GM12878 (cell line): ENCODE results near the gene DDR2. TPM values are rescaled to one million over a fixed set of nuclear protein-coding genes. Genes with fewer than 3 reads are reported as not detected.

Experiments used
- ATAC-seq: fragments of 200-7000 bp; cut with Tn5 transposase; 3 replicates; pipeline ENCODE4 v1.9.1; 2020; ENCODE audit warnings: mild to moderate bottlenecking, moderate library complexity
- BruUV-seq: library from RNA; stranded (reverse); fragments of 400-500 nt; replicated peaks from 2 replicates; lab custom pipeline; 2021; lab: Mats Ljungman, UMichigan
- CTCF ChIA-PET: fragments of 300-600 bp; sonication (Branson Sonifier 250); formaldehyde crosslinking; extraction: SDS; loops from one replicate; lab custom pipeline; 2021; ENCODE audit warnings: inconsistent platforms; lab: Yijun Ruan, JAX
- POLR2A ChIA-PET: fragments of 350-600 bp; formaldehyde crosslinking; extraction: SDS; loops from one replicate; lab custom pipeline; 2021; ENCODE audit warnings: inconsistent platforms; lab: Charles Lee
- RAD21 ChIA-PET: fragments of 300-600 bp; sonication (Branson Sonifier 250); formaldehyde crosslinking; loops from one replicate; lab custom pipeline; 2023; ENCODE audit warnings: antibody characterized with exemption; ENCODE audit not compliant: unreplicated experiment; lab: Charles Lee
- SMC1A ChIA-PET: fragments of 300-600 bp; sonication (Branson Sonifier 250); formaldehyde crosslinking; loops from one replicate; lab custom pipeline; 2023; ENCODE audit not compliant: unreplicated experiment, uncharacterized antibody; lab: Charles Lee
- DNase-seq: peaks from one replicate; pipeline ENCODE4 v3.0.0-alpha.2; 2011; ENCODE audit warnings: low read depth, low spot score
- FAIRE-seq: peaks from 3 replicates; lab custom pipeline; 2011; peaks lifted over from hg19 to GRCh38; lab: Jason Lieb, UNC
- H2AFZ ChIP-seq: 2 replicates; pipeline ENCODE4 v1.6.0; 2011; ENCODE audit warnings: low read depth, low read length, control low read depth; ENCODE audit not compliant: control insufficient read depth
- H3K27ac ChIP-seq: 2 replicates; pipeline ENCODE4 v1.5.1; 2011; ENCODE audit warnings: control low read depth; ENCODE audit not compliant: control insufficient read depth, insufficient read depth
- H3K27me3 ChIP-seq, 2 experiments: replicated peaks in 1 of 2; 2 replicates each; pipeline versions ENCODE4 v1.6.0 to v1.6.1; 2011; ENCODE audit warnings: low read length in 1 of 2; ENCODE audit not compliant: control insufficient read depth in 2 of 2, insufficient read depth in 2 of 2
- H3K36me3 ChIP-seq, 2 experiments: 2 replicates each; pipeline ENCODE4 v1.5.1; 2011; ENCODE audit warnings: low read length in 1 of 2; ENCODE audit not compliant: control insufficient read depth in 2 of 2, insufficient read depth in 2 of 2
- H3K4me1 ChIP-seq: 2 replicates; pipeline ENCODE4 v1.6.1; 2011; ENCODE audit warnings: mild to moderate bottlenecking, low read length, moderate library complexity, mixed read lengths; ENCODE audit not compliant: control insufficient read depth, insufficient read depth
- H3K4me2 ChIP-seq: 2 replicates; pipeline ENCODE4 v1.6.0; 2011; ENCODE audit warnings: control low read depth; ENCODE audit not compliant: control insufficient read depth, insufficient read depth
- H3K4me3 ChIP-seq: fragments of 200-600 bp; sonication (generic); 2 replicates; pipeline ENCODE4 v1.5.1; 2016
- H3K79me2 ChIP-seq: 2 replicates; pipeline ENCODE4 v1.6.0; 2011; ENCODE audit warnings: low read length; ENCODE audit not compliant: control insufficient read depth, insufficient read depth
- H3K9ac ChIP-seq: 2 replicates; pipeline ENCODE4 v1.8.0; 2011; ENCODE audit warnings: low read length, control low read depth, mixed read lengths; ENCODE audit not compliant: control insufficient read depth, insufficient read depth
- H3K9me3 ChIP-seq: replicated peaks from 3 replicates; pipeline ENCODE4 v1.5.1; 2011; ENCODE audit warnings: mild to moderate bottlenecking, low read length; ENCODE audit not compliant: control insufficient read depth, insufficient read depth
- H4K20me1 ChIP-seq: 2 replicates; pipeline ENCODE4 v1.6.0; 2011; ENCODE audit not compliant: control insufficient read depth, insufficient read depth
- NFYA ChIP-seq: IDR thresholded peaks from 2 replicates; pipeline ENCODE4 v1.6.1; 2011; ENCODE audit warnings: low read depth, mild to moderate bottlenecking, low read length, improper control_type of control experiment, borderline replicate concordance
- PAX8 ChIP-seq: fragments of 450-650 bp; IDR thresholded peaks from 2 replicates; pipeline ENCODE4 v1.6.1; 2017; ENCODE audit warnings: mild to moderate bottlenecking, moderate library complexity
- POLR2A ChIP-seq: IDR thresholded peaks from 2 replicates; pipeline ENCODE4 v1.6.1; 2011; ENCODE audit warnings: low read depth, mild to moderate bottlenecking, low read length
- RAD21 ChIP-seq: IDR thresholded peaks from 2 replicates; pipeline ENCODE4 v1.6.1; 2011; ENCODE audit warnings: mild to moderate bottlenecking, low read depth, low read length, moderate library complexity; ENCODE audit not compliant: insufficient read depth
- RUNX3 ChIP-seq: IDR thresholded peaks from 2 replicates; pipeline ENCODE4 v1.6.1; 2012; ENCODE audit warnings: low read length, inconsistent platforms
- SIN3A ChIP-seq: IDR thresholded peaks from 2 replicates; pipeline ENCODE4 v1.6.1; 2012; ENCODE audit warnings: low read depth, low read length, improper control_type of control experiment
- SP1 ChIP-seq: IDR thresholded peaks from one replicate; pipeline ENCODE4 v1.6.1; 2011; ENCODE audit warnings: low read depth, low read length
- SREBF2 ChIP-seq: IDR thresholded peaks from 2 replicates; pipeline ENCODE4 v1.6.1; 2012; ENCODE audit warnings: mild to moderate bottlenecking, low read length
- SUZ12 ChIP-seq: fragments of 200-600 bp; sonication (generic); IDR thresholded peaks from one replicate; pipeline ENCODE4 v1.6.1; 2018; ENCODE audit warnings: antibody characterized with exemption, mild to moderate bottlenecking; ENCODE audit not compliant: unreplicated experiment
- WRNIP1 ChIP-seq: IDR thresholded peaks from 2 replicates; pipeline ENCODE4 v1.6.1; 2011; ENCODE audit warnings: low read depth, low read length, improper control_type of control experiment, borderline replicate concordance
- YBX1 ChIP-seq: fragments of 450-650 bp; IDR thresholded peaks from 2 replicates; pipeline ENCODE4 v1.6.1; 2016; ENCODE audit warnings: antibody characterized with exemption
- WGBS: methylation state at CpG from one replicate; pipeline ENCODE4 v1.1.6; 2016; ENCODE audit warnings: low lambda C conversion rate; ENCODE audit not compliant: insufficient replicate concordance, insufficient coverage; ENCODE audit errors: missing lambda C conversion rate; 5-methylcytosine and 5-hydroxymethylcytosine counted together
- in situ Hi-C: fragments of 300-500 bp; cut with MboI; formaldehyde crosslinking; loops from 9 replicates; pipeline ENCODE4 v1.14.3; 2018; ENCODE audit warnings: mixed read lengths
- intact Hi-C: fragments of 100-400 bp; cut with micrococcal nuclease; formaldehyde crosslinking; loops from one replicate; pipeline ENCODE4 v1.14.2; 2022; ENCODE audit not compliant: unreplicated experiment
- polyA plus RNA-seq, 11 experiments: library from polyadenylated mRNA; depleted of rRNA in 4 of 11; unstranded in 6 of 11; stranded (reverse) in 5 of 11; fragments of >200 nt; fragmentation: Nextera tagmentation in 4 of 11; fragmentation: Illumina TruSeq in 1 of 11; extraction: Ambion mirVana in 4 of 11; extraction: Trizol in 1 of 11; gene quantifications; 1 replicate in 1 of 11; 2 replicates in 10 of 11; pipeline versions ENCODE4 v1.2.1 to v1.2.3, GENCODE V29; 2011 to 2016; ENCODE audit warnings: inconsistent platforms in 2 of 11, missing spikeins in 2 of 11, low read depth in 1 of 11
- total RNA-seq, 4 experiments: library from RNA; depleted of rRNA in 3 of 4; stranded (reverse); fragments of >200 nt in 3 of 4; fragmentation: Illumina TruSeq in 1 of 4; extraction: Trizol in 1 of 4; gene quantifications; 2 replicates each; pipeline versions ENCODE4 v1.2.1 to v1.2.3, GENCODE V29; 2013 to 2021
- TF ChIP-seq, protein P1 (sequence below): IDR thresholded peaks from 2 replicates; pipeline ENCODE4 v1.6.1; 2012; ENCODE audit warnings: mild to moderate bottlenecking, low read depth, low read length
- TF ChIP-seq, protein P2 (sequence below): IDR thresholded peaks from 2 replicates; pipeline ENCODE4 v1.6.1; 2012; ENCODE audit warnings: low read depth, low read length, improper control_type of control experiment
- TF ChIP-seq, protein P3 (sequence below): fragments of 450-650 bp; IDR thresholded peaks from 2 replicates; pipeline ENCODE4 v1.6.1; 2014; ENCODE audit warnings: mild to moderate bottlenecking
- TF ChIP-seq, protein P4 (sequence below), 3 experiments: IDR thresholded peaks in 2 of 3; conservative IDR thresholded peaks in 1 of 3; 2 replicates each; pipeline ENCODE4 v1.5.1; 2011; ENCODE audit warnings: low read depth in 3 of 3, low read length in 3 of 3, mild to moderate bottlenecking in 3 of 3, control low read depth in 2 of 3, moderate library complexity in 2 of 3, inconsistent platforms in 1 of 3, mixed read lengths in 1 of 3; ENCODE audit not compliant: control insufficient read depth in 2 of 3, insufficient read depth in 1 of 3; ENCODE audit errors: extremely low read depth in 1 of 3

DDR2 gene
- total and polyA plus RNA-seq, 10 of the 15 experiments (the other 5 are each of a cell fraction or from before 2014, with no cell fraction given) = 1.9 to 8.8 (median 5.5) TPM

DNA sequence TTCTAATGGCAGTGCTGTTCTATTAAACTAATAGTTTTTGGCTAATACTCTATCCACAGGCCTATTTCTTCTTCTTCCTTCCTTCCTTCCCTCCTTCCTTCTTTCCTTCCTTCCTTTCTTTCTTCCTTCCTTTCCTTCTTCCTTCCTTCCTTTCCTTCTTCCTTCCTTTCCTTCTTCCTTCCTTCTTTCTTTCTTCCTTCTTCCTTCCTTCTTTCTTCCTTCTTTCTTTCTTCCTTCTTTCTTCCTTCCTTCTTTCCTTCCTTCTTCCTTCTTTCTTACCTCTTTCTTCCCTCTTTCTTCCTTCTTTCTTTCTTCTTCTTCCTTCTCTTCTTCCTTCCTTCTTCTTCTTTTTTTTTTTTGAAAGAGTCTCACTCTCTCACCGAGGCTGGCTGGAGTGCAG is 197.0 kb downstream of the DDR2 start (continued):
- TF ChIP-seq, protein P1, sequence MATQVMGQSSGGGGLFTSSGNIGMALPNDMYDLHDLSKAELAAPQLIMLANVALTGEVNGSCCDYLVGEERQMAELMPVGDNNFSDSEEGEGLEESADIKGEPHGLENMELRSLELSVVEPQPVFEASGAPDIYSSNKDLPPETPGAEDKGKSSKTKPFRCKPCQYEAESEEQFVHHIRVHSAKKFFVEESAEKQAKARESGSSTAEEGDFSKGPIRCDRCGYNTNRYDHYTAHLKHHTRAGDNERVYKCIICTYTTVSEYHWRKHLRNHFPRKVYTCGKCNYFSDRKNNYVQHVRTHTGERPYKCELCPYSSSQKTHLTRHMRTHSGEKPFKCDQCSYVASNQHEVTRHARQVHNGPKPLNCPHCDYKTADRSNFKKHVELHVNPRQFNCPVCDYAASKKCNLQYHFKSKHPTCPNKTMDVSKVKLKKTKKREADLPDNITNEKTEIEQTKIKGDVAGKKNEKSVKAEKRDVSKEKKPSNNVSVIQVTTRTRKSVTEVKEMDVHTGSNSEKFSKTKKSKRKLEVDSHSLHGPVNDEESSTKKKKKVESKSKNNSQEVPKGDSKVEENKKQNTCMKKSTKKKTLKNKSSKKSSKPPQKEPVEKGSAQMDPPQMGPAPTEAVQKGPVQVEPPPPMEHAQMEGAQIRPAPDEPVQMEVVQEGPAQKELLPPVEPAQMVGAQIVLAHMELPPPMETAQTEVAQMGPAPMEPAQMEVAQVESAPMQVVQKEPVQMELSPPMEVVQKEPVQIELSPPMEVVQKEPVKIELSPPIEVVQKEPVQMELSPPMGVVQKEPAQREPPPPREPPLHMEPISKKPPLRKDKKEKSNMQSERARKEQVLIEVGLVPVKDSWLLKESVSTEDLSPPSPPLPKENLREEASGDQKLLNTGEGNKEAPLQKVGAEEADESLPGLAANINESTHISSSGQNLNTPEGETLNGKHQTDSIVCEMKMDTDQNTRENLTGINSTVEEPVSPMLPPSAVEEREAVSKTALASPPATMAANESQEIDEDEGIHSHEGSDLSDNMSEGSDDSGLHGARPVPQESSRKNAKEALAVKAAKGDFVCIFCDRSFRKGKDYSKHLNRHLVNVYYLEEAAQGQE = no peak

DNA sequence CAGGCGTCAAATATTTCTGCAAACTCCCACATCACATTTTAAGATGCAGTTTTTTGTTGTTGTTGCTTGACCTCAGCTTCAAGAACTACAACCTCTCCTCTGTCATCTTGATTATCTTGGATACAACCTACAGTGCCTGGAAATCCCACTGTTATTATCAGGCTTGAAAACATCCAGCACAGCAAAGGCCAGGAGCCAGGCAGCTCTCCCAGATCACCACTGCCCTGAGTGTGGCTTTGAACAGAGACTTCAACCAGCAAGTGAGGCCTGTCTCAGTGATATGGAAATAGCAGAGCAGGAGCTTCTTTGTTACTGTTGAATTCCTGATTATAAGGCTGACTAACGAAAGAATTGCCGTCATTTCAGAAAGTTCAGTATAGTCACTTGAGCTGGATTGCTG is 200.2 kb downstream of the DDR2 start:
- WGBS = 94% methylated on average over 3 of the region's 3 CpGs
- no peak overlapping the region for H3K4me3 ChIP-seq
- no peaks in the 10 kb centered on the region for H3K36me3 ChIP-seq
- H3K27ac ChIP-seq = no peak overlapping the region
- RAD21 ChIA-PET = no interaction called here
- SMC1A ChIA-PET = interaction anchor here (1.1 to 1.3 kb wide), 2 partner anchors 47 to 82 kb away, joined by 3 read pairs; no protein-coding TSS in a partner anchor
- H3K4me2 ChIP-seq = no peak overlapping the region
- ATAC-seq (no peak), FAIRE-seq (no peak), DNase-seq (no peak)
- in situ Hi-C loops = no loop called here
- intact Hi-C loops = no loop called here
- CTCF ChIA-PET = no interaction called here
- no peaks in the 10 kb centered on the region for H3K79me2 ChIP-seq
- no peak overlapping the region for H3K9ac ChIP-seq
- no TSS peak for BruUV-seq
- peaks cover 10% of the 10 kb centered on the region for H3K9me3 ChIP-seq
- peaks cover 20% of the 10 kb centered on the region for H3K4me1 ChIP-seq
- H3K27me3 ChIP-seq = no peaks in the 10 kb centered on the region
- POLR2A ChIA-PET = no interaction called here
- no peaks in the 10 kb centered on the region for H4K20me1 ChIP-seq
- no peak overlapping the region for H2AFZ ChIP-seq
- TF ChIP-seq PAX8 = no peak
- TF ChIP-seq, protein P2, sequence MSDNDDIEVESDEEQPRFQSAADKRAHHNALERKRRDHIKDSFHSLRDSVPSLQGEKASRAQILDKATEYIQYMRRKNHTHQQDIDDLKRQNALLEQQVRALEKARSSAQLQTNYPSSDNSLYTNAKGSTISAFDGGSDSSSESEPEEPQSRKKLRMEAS = no peak
- TF ChIP-seq SIN3A = no peak
- TF ChIP-seq NFYA = no peak
- no peak for TF ChIP-seq RUNX3
- no peak for TF ChIP-seq RAD21
- TF ChIP-seq SUZ12 = no peak
- TF ChIP-seq SP1 = no peak
- TF ChIP-seq YBX1 = no peak
- no peak for TF ChIP-seq WRNIP1
- TF ChIP-seq POLR2A = no peak
- TF ChIP-seq, protein P3, sequence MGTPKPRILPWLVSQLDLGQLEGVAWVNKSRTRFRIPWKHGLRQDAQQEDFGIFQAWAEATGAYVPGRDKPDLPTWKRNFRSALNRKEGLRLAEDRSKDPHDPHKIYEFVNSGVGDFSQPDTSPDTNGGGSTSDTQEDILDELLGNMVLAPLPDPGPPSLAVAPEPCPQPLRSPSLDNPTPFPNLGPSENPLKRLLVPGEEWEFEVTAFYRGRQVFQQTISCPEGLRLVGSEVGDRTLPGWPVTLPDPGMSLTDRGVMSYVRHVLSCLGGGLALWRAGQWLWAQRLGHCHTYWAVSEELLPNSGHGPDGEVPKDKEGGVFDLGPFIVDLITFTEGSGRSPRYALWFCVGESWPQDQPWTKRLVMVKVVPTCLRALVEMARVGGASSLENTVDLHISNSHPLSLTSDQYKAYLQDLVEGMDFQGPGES = no peak
- TF ChIP-seq SREBF2 = no peak
- TF ChIP-seq, protein P4, sequence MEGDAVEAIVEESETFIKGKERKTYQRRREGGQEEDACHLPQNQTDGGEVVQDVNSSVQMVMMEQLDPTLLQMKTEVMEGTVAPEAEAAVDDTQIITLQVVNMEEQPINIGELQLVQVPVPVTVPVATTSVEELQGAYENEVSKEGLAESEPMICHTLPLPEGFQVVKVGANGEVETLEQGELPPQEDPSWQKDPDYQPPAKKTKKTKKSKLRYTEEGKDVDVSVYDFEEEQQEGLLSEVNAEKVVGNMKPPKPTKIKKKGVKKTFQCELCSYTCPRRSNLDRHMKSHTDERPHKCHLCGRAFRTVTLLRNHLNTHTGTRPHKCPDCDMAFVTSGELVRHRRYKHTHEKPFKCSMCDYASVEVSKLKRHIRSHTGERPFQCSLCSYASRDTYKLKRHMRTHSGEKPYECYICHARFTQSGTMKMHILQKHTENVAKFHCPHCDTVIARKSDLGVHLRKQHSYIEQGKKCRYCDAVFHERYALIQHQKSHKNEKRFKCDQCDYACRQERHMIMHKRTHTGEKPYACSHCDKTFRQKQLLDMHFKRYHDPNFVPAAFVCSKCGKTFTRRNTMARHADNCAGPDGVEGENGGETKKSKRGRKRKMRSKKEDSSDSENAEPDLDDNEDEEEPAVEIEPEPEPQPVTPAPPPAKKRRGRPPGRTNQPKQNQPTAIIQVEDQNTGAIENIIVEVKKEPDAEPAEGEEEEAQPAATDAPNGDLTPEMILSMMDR (IDR thresholded peaks at IDR 0.05 in 2 of 3, conservative IDR thresholded peaks at IDR 0.05 in 1 of 3; ENCODE audit: control insufficient read depth in 2 of 3, extremely low read depth in 1 of 3, insufficient read depth in 1 of 3, low read depth in 3 of 3, low read length in 3 of 3) = no peak
